ENCODE data around the gene RASSF1. TPM values are rescaled to one million over a fixed set of nuclear protein-coding genes. Genes with fewer than 3 reads are reported as not detected.

The RASSF1 gene
- total and polyA plus RNA-seq, 2 of the 13 experiments (the other 11 are each of a cell fraction or from before 2014, with no cell fraction given): 10.2 to 27.5 TPM

GRCh38 chr3:50358355-50358910, 17.8 kb upstream of the RASSF1 start (continued):
- peak; percentile 1 for TF ChIP-seq ZC3H13 (CRISPR knock-in tag; IDR thresholded peaks at IDR 0.05)
- no peak for TF ChIP-seq THAP11 (CRISPR knock-in tag; IDR thresholded peaks at IDR 0.05)
- TF ChIP-seq ZFP36L2 (CRISPR knock-in tag; IDR thresholded peaks at IDR 0.05): no peak
- no peak for TF ChIP-seq TRIM24 (CRISPR knock-in tag; IDR thresholded peaks at IDR 0.05)
- TF ChIP-seq ARNT (IDR thresholded peaks at IDR 0.05): no peak
- no peak for TF ChIP-seq MYNN (CRISPR knock-in tag; IDR thresholded peaks at IDR 0.05; ENCODE audit: low read depth)
- no peak for TF ChIP-seq GATAD2A (CRISPR knock-in tag; IDR thresholded peaks at IDR 0.05)
- 0 out of 2 replicates have a peak, but pooled peaks have one; percentile 0 for TF ChIP-seq ZSCAN29 (CRISPR knock-in tag; conservative IDR thresholded peaks at IDR 0.05)
- TF ChIP-seq MED8 (CRISPR knock-in tag; IDR thresholded peaks at IDR 0.05; ENCODE audit: insufficient replicate concordance): no peak
- no peak for TF ChIP-seq MIER2 (CRISPR knock-in tag; IDR thresholded peaks at IDR 0.05)
- no peak for TF ChIP-seq ZNF782 (CRISPR knock-in tag; IDR thresholded peaks at IDR 0.05; ENCODE audit: borderline replicate concordance)
- no peak for TF ChIP-seq CBFB (CRISPR knock-in tag; IDR thresholded peaks at IDR 0.05)
- TF ChIP-seq ZNF12 (CRISPR knock-in tag; IDR thresholded peaks at IDR 0.05): no peak
- TF ChIP-seq ZNF891 (CRISPR knock-in tag; IDR thresholded peaks at IDR 0.05): peak; percentile 53; the same call in 1 of the 2 replicates
- TF ChIP-seq NR2F2 (IDR thresholded peaks at IDR 0.05; ENCODE audit: borderline replicate concordance, low read depth): no peak
- 0 out of 2 replicates have a peak, but pooled peaks have one; percentile 48 for TF ChIP-seq ZNF776 (CRISPR knock-in tag; IDR thresholded peaks at IDR 0.05)
- TF ChIP-seq ZNF230 (CRISPR knock-in tag; IDR thresholded peaks at IDR 0.05): 0 out of 2 replicates have a peak, but pooled peaks have one; percentile 1

GRCh38 chr3:50357481-50357880, 16.8 kb upstream of the RASSF1 start:
- ChIA-PET CTCF (ENCODE audit: low intra/inter-chr PET ratio, low total read pairs) (no interaction called here), POLR2A (interaction anchor here (1.5 kb wide), 1 partner anchor 58 kb away, joined by 4 read pairs; the partner anchor contains the start of genes HYAL3 and NAA80)
- in situ Hi-C loops (cut with HindIII; ENCODE audit: extremely low pct_ligation_motif_present, low pct_unique_long_range_greater_than_20kb): no loop called here
- no peak overlapping the region for H2AFZ ChIP-seq (ENCODE audit: low read length)
- H3K4me1 ChIP-seq (ENCODE audit: insufficient read depth, low read length): peaks cover 37% of the 10 kb centered on the region
- H3K9me3 ChIP-seq (ENCODE audit: low read length): no peaks in the 10 kb centered on the region
- H3K79me2 ChIP-seq (ENCODE audit: insufficient read depth, low read length): peaks cover 39% of the 10 kb centered on the region
- BruUV-seq (replicated peaks): no TSS peak
- H3K36me3 ChIP-seq (replicated peaks in 1 of 2; ENCODE audit: control insufficient read depth in 1 of 2, insufficient read depth in 2 of 2, low read length in 2 of 2): peaks cover 10 to 31% of the 10 kb centered on the region in 2 experiments; a peak in 4 of 5 replicates
- H3K4me2 ChIP-seq (ENCODE audit: low read depth, low read length): peak overlapping the region; percentile 94
- intact Hi-C loops (cut with micrococcal nuclease; ENCODE audit: unreplicated experiment): no loop called here
- no peak for FAIRE-seq
- peaks cover 25% of the 10 kb centered on the region for H4K20me1 ChIP-seq (ENCODE audit: insufficient read depth, low read length)
- WGBS (ENCODE audit: low lambda C conversion rate): 50% methylated on average over 1 of the region's 1 CpG
- peak overlapping the region; percentile 76 to 91 (median 88) for H3K4me3 ChIP-seq (replicated peaks in 1 of 3; ENCODE audit: insufficient read depth in 1 of 3, low read depth in 2 of 3, low read length in 3 of 3)
- TF ChIP-seq NR2F6 (IDR thresholded peaks at IDR 0.05): no peak
- no peak for TF ChIP-seq NR2F6 (CRISPR knock-in tag; IDR thresholded peaks at IDR 0.05)
- TF ChIP-seq TBL1XR1 (IDR thresholded peaks at IDR 0.05; ENCODE audit: borderline replicate concordance, low read length, partially characterized antibody): no peak
- no peak for TF ChIP-seq ZC3H4 (CRISPR knock-in tag; IDR thresholded peaks at IDR 0.05; ENCODE audit: borderline replicate concordance)
- TF ChIP-seq CENPT (CRISPR knock-in tag; IDR thresholded peaks at IDR 0.05; ENCODE audit: low read depth): no peak
- TF ChIP-seq KLF9 (CRISPR knock-in tag; IDR thresholded peaks at IDR 0.05; ENCODE audit: low read depth): no peak
- no peak for TF ChIP-seq ZNF720 (CRISPR knock-in tag; IDR thresholded peaks at IDR 0.05)
- no peak for TF ChIP-seq KDM5B (CRISPR knock-in tag; IDR thresholded peaks at IDR 0.05; ENCODE audit: borderline replicate concordance)
- no peak for TF ChIP-seq ZBTB3 (CRISPR knock-in tag; IDR thresholded peaks at IDR 0.05; ENCODE audit: borderline replicate concordance, low read depth)
- no peak for TF ChIP-seq ZNF331 (CRISPR knock-in tag; IDR thresholded peaks at IDR 0.05)
- TF ChIP-seq ZNF850 (CRISPR knock-in tag; conservative IDR thresholded peaks at IDR 0.05): no peak
- no peak for TF ChIP-seq ZNF549 (CRISPR knock-in tag; IDR thresholded peaks at IDR 0.05)
- TF ChIP-seq NONO (IDR thresholded peaks at IDR 0.05): no peak
- no peak for TF ChIP-seq NONO (CRISPR knock-in tag; conservative IDR thresholded peaks at IDR 0.05)
- no peak overlapping the region for H3K27ac ChIP-seq (ENCODE audit: extremely low read length, insufficient read depth, low read length)
- ATAC-seq: no peak
- DNase-seq (ENCODE audit: low spot score): no peak
- peaks cover 0 to 4% of the 10 kb centered on the region in 2 experiments; a peak in 2 of 5 replicates for H3K27me3 ChIP-seq (ENCODE audit: control insufficient read depth in 1 of 2, insufficient read depth in 2 of 2, low read length in 2 of 2)
- H3K9ac ChIP-seq (ENCODE audit: insufficient read depth, low read depth, low read length): peak overlapping the region; percentile 91
